ENCODE results near the gene DLGAP4.

Gene DLGAP4

DNA sequence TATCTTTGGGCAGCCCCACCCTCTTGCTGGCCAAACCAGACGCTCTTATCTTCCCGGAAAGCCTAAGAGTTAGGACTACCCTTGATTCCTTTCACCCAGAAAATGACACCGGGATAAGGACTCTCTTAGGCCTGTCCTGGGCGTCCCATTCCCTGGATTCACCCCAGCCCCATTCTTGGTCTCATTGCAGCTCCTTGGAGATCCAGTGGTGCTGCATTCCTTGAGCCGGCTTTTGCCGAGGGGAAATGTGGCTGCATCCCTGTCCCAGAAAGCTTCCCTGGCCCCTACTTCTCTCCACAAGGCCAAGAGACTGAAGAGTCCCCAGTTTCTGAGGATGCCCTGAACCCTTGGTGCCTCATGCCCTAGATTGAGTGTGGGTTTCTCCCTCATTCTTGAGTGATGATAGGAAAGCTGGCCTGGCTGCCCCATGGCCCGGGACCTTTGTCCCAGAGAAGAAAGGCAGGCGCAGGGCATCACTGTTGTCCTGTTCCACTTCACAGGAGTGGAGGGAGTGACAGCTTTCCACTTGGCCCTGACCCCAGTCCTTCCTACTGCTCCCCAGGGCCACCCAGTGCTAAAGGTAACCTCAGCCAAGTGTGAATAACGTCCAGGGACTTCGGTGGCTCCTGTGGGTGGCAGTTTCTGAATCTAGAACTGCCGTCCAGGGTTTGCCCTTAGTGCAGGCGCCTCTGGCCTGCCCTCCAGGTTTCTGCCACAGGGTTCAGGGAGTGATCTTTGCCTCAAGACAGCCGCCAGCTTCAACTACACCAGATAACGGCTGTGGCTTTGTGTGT, 192.4 kb downstream of the DLGAP4 start:
- peak overlapping the region; percentile 68 for H3K27ac ChIP-seq (ENCODE audit: insufficient read depth, low read depth, low read length, poor library complexity, severe bottlenecking)
- peaks cover 43% of the 10 kb centered on the region for H3K36me3 ChIP-seq (ENCODE audit: control insufficient read depth, insufficient read depth, low read length)
- 95 to 96% methylated on average over 14 of the region's 14 CpGs for WGBS, 2 experiments
- no peaks in the 10 kb centered on the region for H3K9me3 ChIP-seq (ENCODE audit: control insufficient read depth, low read length)
- peaks cover 9% of the 10 kb centered on the region for H3K4me1 ChIP-seq (ENCODE audit: control insufficient read depth, insufficient read depth, low read length)
- H3K4me3 ChIP-seq (ENCODE audit: insufficient read depth, low read depth, low read length), result no peak overlapping the region
- H3K27me3 ChIP-seq (ENCODE audit: control insufficient read depth, insufficient read depth, low read length, poor library complexity, severe bottlenecking), result no peaks in the 10 kb centered on the region

DNA sequence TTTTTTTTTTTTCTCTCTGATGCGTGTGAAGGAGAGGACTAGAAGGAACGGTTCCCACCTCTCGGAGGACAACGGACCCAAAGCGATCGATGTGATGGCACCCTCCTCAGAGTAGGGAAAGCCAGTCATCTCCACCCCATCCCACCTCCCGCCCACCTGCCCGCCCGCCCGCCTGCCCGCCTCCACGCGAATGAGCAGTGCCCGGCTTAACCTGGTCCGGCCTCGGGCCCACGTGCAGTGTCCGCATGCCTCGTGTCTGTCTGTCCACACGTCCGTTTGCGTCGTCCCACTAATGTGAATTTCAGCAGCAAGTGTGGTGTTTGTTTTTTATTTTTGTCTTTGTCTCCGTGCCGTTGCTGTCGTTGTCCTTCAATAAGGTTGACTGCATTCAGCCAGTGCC, 193.1 kb downstream of the DLGAP4 start:
- peaks cover 47% of the 10 kb centered on the region for H3K36me3 ChIP-seq (ENCODE audit: control insufficient read depth, insufficient read depth, low read length)
- H3K4me3 ChIP-seq (ENCODE audit: insufficient read depth, low read depth, low read length), result no peak overlapping the region
- peaks cover 9% of the 10 kb centered on the region for H3K4me1 ChIP-seq (ENCODE audit: control insufficient read depth, insufficient read depth, low read length)
- WGBS, 2 experiments, result 96 to 98% methylated on average over 26 of the region's 26 CpGs
- H3K27me3 ChIP-seq (ENCODE audit: control insufficient read depth, insufficient read depth, low read length, poor library complexity, severe bottlenecking), result no peaks in the 10 kb centered on the region
- no peaks in the 10 kb centered on the region for H3K9me3 ChIP-seq (ENCODE audit: control insufficient read depth, low read length)
- H3K27ac ChIP-seq (ENCODE audit: insufficient read depth, low read depth, low read length, poor library complexity, severe bottlenecking), result no peak overlapping the region

DNA sequence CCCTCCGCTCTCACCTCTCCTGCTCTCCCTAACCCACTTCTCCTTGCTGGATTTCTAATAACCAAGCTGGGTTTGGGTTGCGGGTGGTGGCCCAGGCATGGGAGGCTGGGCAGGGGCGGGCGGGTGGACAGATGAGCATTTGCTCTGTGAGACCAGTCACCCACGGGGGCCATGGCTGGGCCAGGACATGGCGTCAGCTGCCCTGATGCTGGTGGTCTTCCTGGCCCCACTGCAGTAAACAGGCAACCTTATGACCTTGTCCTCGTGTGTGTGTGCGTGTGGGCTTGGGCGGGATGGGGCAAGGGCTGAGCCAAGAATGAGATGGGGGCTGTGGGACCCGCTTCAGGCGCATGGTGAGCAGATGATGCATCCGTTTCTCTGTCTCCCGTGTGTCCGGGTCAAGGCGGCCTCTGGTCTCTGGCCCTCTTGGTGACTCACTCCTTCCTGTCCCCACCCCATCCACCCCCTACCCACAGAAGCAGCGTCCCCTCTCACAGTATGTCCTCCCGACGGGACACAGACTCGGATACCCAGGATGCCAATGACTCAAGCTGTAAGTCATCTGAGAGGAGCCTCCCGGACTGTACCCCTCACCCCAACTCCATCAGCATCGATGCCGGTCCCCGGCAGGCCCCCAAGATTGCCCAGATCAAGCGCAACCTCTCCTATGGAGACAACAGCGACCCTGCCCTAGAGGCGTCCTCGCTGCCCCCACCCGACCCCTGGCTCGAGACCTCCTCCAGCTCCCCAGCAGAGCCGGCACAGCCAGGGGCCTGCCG, 193.8 kb downstream of the DLGAP4 start:
- Histone ChIP-seq H3K36me3 (ENCODE audit: control insufficient read depth, insufficient read depth, low read length) (peaks cover 54% of the 10 kb centered on the region), H3K27me3 (ENCODE audit: control insufficient read depth, insufficient read depth, low read length, poor library complexity, severe bottlenecking) (no peaks in the 10 kb centered on the region), H3K27ac (ENCODE audit: insufficient read depth, low read depth, low read length, poor library complexity, severe bottlenecking) (no peak overlapping the region), H3K4me1 (ENCODE audit: control insufficient read depth, insufficient read depth, low read length) (peaks cover 9% of the 10 kb centered on the region), H3K9me3 (ENCODE audit: control insufficient read depth, low read length) (no peaks in the 10 kb centered on the region), H3K4me3 (ENCODE audit: insufficient read depth, low read depth, low read length) (no peak overlapping the region)
- 95% methylated on average over 31 of the region's 31 CpGs for WGBS, 2 experiments

DNA sequence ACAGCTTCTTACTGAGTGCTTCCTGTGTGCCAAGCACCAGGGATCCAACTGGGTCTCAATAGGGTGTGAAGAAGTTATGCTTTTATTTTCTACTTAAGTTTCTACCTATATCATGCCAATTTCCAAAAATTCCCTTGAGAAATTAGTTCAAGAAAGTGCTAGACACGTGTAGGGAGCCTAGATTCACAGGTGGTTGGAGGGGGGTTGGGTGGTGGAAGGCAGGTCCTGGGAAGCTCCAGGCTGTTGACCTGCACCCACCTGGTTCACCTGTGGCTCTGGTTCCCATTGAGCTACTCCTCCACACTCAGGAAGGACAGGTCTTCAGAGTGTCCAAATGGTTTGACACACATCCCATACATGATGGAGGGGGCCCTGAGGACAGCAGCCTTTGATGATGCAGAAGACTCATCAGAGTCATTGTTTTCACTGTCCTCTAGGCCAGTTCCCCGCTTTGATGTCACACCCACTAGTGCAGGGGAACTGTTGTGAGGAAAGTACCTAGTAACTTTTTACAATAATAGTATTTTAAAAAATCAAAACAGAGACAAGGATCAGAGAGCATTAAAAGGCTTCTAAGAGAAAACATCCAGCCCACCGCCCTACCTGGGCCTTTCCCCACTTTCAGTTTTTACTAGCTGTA, 195.3 kb downstream of the DLGAP4 start:
- Histone ChIP-seq H3K36me3 (ENCODE audit: control insufficient read depth, insufficient read depth, low read length) (peaks cover 61% of the 10 kb centered on the region), H3K4me3 (ENCODE audit: insufficient read depth, low read depth, low read length) (no peak overlapping the region), H3K27me3 (ENCODE audit: control insufficient read depth, insufficient read depth, low read length, poor library complexity, severe bottlenecking) (no peaks in the 10 kb centered on the region), H3K4me1 (ENCODE audit: control insufficient read depth, insufficient read depth, low read length) (peaks cover 9% of the 10 kb centered on the region), H3K9me3 (ENCODE audit: control insufficient read depth, low read length) (no peaks in the 10 kb centered on the region), H3K27ac (ENCODE audit: insufficient read depth, low read depth, low read length, poor library complexity, severe bottlenecking) (no peak overlapping the region)
- WGBS, 2 experiments, result 89 to 93% methylated on average over 1 to 2 of the region's 3 CpGs

DNA sequence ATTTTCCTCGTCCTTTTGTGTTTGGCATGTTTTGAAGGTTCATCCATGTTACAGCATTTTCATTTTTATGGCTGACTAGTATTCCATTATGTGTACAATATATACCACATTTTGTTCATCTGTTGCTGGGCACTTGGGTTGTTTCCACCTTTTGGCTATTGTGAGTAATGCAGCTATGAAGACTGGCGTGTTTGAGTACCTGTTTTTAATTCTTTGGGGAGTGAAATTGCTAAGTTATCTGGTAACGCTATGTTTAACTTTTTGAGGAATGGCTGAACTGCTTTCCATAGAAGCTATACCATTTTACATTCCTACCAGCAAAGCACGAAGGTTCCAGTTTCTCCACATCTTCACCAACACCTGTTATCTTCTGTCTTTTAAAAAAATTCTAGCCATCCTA, 198.2 kb downstream of the DLGAP4 start:
- Histone ChIP-seq H3K27me3 (ENCODE audit: control insufficient read depth, insufficient read depth, low read length, poor library complexity, severe bottlenecking) (no peaks in the 10 kb centered on the region), H3K36me3 (ENCODE audit: control insufficient read depth, insufficient read depth, low read length) (peaks cover 51% of the 10 kb centered on the region), H3K27ac (ENCODE audit: insufficient read depth, low read depth, low read length, poor library complexity, severe bottlenecking) (no peak overlapping the region), H3K4me1 (ENCODE audit: control insufficient read depth, insufficient read depth, low read length) (no peaks in the 10 kb centered on the region), H3K4me3 (ENCODE audit: insufficient read depth, low read depth, low read length) (no peak overlapping the region), H3K9me3 (ENCODE audit: control insufficient read depth, low read length) (no peaks in the 10 kb centered on the region)
- WGBS, 2 experiments, result 93 to 95% methylated on average over 4 of the region's 4 CpGs

DNA sequence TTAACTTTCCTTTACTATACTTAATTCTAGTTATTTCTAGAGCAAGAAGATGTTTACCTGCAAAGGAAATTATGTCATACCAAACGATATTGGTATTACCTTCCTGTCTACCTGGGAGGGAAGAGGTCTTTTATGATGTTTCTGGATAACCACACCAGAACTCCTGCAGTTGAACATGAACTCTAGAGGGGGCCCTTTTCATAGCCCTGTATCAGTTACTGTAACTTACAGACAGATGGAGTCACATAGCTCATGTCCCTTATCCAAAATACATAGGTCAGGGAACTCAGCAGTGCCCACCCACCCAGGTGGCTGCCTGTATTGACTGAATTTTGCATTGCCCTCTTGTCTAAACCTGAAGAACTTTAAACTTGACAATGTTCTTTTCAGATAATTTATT, 200.1 kb downstream of the DLGAP4 start:
- Histone ChIP-seq H3K4me3 (ENCODE audit: insufficient read depth, low read depth, low read length) (no peak overlapping the region), H3K27ac (ENCODE audit: insufficient read depth, low read depth, low read length, poor library complexity, severe bottlenecking) (no peak overlapping the region), H3K27me3 (ENCODE audit: control insufficient read depth, insufficient read depth, low read length, poor library complexity, severe bottlenecking) (no peaks in the 10 kb centered on the region), H3K9me3 (ENCODE audit: control insufficient read depth, low read length) (no peaks in the 10 kb centered on the region), H3K4me1 (ENCODE audit: control insufficient read depth, insufficient read depth, low read length) (no peaks in the 10 kb centered on the region), H3K36me3 (ENCODE audit: control insufficient read depth, insufficient read depth, low read length) (peaks cover 31% of the 10 kb centered on the region)
- WGBS, 2 experiments, result 96 to 100% methylated on average over 1 of the region's 1 CpG

DNA sequence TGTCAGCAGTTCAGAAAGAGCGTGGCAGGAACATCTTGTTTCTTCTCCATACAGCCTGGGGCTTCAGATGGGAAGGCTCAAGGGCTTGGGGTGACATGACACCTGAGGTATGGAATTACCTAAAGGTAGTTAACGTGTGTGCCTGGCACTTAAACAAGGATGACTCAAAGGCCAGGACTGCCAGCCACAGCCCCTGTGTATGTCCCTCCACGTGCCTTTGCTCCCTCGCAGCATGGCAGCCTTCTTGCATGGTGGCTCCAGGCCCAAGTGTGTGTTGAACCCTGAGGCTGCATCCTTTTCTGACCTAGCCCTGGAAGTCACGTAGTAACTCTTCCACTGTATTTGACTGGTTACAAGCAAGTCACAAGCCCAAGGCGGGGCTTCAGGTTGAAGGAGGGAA, 201.6 kb downstream of the DLGAP4 start:
- Histone ChIP-seq H3K4me1 (ENCODE audit: control insufficient read depth, insufficient read depth, low read length) (no peaks in the 10 kb centered on the region), H3K36me3 (ENCODE audit: control insufficient read depth, insufficient read depth, low read length) (peaks cover 32% of the 10 kb centered on the region), H3K9me3 (ENCODE audit: control insufficient read depth, low read length) (no peaks in the 10 kb centered on the region), H3K4me3 (ENCODE audit: insufficient read depth, low read depth, low read length) (no peak overlapping the region), H3K27ac (ENCODE audit: insufficient read depth, low read depth, low read length, poor library complexity, severe bottlenecking) (no peak overlapping the region), H3K27me3 (ENCODE audit: control insufficient read depth, insufficient read depth, low read length, poor library complexity, severe bottlenecking) (no peaks in the 10 kb centered on the region)
- WGBS, 2 experiments, result 95 to 96% methylated on average over 6 of the region's 6 CpGs

DNA sequence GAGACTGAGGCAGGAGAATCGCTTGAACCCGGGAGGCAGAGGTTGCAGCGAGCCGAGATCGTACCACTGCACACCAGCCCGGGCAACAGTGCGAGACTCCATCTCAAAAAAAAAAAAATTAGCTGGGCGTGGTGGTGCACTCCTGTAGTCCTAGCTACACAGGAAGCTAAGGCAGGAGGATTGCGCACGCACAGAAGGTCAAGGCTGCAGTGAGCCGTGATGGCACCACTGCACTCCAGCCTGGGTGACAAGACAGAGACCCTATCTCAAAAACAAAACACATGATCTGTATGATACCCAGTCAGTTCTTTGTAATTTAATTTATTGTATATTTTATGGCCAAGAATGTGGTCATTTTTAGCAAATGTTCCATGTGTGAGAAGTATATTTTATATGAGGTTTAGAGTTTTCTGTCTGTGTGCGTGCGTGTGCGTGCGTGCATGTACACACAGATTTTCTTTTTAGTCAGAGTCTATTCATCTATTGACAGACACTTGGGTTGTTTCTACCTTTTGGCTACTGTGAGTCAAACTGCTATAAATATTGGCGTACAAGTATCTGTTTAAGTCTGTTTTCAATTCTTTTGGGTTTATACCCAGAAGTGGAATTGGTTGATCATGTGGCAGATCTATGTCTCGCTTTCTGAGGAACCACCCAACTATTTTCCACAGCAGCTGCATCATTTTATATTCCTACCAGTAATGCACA, 213.0 kb downstream of the DLGAP4 start:
- H3K27ac ChIP-seq (ENCODE audit: insufficient read depth, low read depth, low read length, poor library complexity, severe bottlenecking), result no peak overlapping the region
- H3K36me3 ChIP-seq (ENCODE audit: control insufficient read depth, insufficient read depth, low read length), result peaks cover 10% of the 10 kb centered on the region
- no peaks in the 10 kb centered on the region for H3K27me3 ChIP-seq (ENCODE audit: control insufficient read depth, insufficient read depth, low read length, poor library complexity, severe bottlenecking)
- 94 to 95% methylated on average over 17 of the region's 17 CpGs for WGBS, 2 experiments
- H3K9me3 ChIP-seq (ENCODE audit: control insufficient read depth, low read length), result no peaks in the 10 kb centered on the region
- H3K4me1 ChIP-seq (ENCODE audit: control insufficient read depth, insufficient read depth, low read length), result no peaks in the 10 kb centered on the region
- H3K4me3 ChIP-seq (ENCODE audit: insufficient read depth, low read depth, low read length), result no peak overlapping the region

DNA sequence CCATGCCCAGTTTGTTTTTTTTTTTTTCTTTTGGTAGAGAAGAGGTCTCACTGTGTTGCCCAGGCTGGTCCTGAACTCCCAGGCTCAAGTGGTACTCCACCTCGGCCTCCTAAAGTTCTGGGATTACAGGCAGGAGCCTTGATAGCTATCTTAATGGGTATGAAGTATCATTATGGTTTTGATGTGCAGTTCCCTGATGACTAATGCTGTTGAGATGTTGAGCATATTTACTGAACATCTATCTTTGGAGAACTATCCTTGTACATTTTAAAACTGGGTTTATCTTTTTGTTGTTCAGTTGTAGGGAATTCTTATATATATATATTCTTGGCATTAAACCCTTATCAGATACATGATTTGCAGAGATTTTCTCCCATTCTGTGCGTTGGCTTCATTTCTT, 213.8 kb downstream of the DLGAP4 start:
- Histone ChIP-seq H3K4me1 (ENCODE audit: control insufficient read depth, insufficient read depth, low read length) (no peaks in the 10 kb centered on the region), H3K9me3 (ENCODE audit: control insufficient read depth, low read length) (no peaks in the 10 kb centered on the region), H3K4me3 (ENCODE audit: insufficient read depth, low read depth, low read length) (no peak overlapping the region), H3K36me3 (ENCODE audit: control insufficient read depth, insufficient read depth, low read length) (peaks cover 13% of the 10 kb centered on the region), H3K27me3 (ENCODE audit: control insufficient read depth, insufficient read depth, low read length, poor library complexity, severe bottlenecking) (no peaks in the 10 kb centered on the region), H3K27ac (ENCODE audit: insufficient read depth, low read depth, low read length, poor library complexity, severe bottlenecking) (no peak overlapping the region)
- WGBS, 2 experiments, result 88 to 95% methylated on average over 2 of the region's 2 CpGs

DNA sequence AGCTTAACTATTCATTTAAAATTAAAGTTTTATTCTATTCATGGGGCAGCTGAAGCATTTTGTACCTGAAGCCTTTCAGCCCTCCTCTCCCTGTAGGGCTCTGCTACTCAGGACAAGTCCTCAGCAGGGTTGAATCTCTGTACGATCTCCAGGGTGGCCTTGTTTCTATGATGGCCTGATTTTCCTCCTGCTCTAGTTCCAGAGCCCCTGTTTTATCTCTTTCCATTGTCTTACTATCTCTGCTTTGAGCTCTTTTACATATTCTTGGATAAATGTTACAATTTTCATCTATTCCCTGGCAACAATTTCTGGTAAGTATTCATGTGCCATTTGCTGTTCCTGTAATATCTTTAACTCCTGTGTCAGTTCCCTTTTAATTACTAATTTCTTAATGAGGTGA, 215.4 kb downstream of the DLGAP4 start:
- H3K4me1 ChIP-seq (ENCODE audit: control insufficient read depth, insufficient read depth, low read length), result no peaks in the 10 kb centered on the region
- no peak overlapping the region for H3K4me3 ChIP-seq (ENCODE audit: insufficient read depth, low read depth, low read length)
- no peaks in the 10 kb centered on the region for H3K27me3 ChIP-seq (ENCODE audit: control insufficient read depth, insufficient read depth, low read length, poor library complexity, severe bottlenecking)
- no peaks in the 10 kb centered on the region for H3K9me3 ChIP-seq (ENCODE audit: control insufficient read depth, low read length)
- 84 to 89% methylated on average over 1 of the region's 1 CpG for WGBS, 2 experiments
- H3K36me3 ChIP-seq (ENCODE audit: control insufficient read depth, insufficient read depth, low read length), result peaks cover 26% of the 10 kb centered on the region
- H3K27ac ChIP-seq (ENCODE audit: insufficient read depth, low read depth, low read length, poor library complexity, severe bottlenecking), result no peak overlapping the region
